Right ventricle myocardium inferior (tissue), 1 donor: Measurements from ENCODE around the gene VPS18. TPM values are rescaled to one million over a fixed set of nuclear protein-coding genes. Genes with fewer than 3 reads are reported as not detected.
A peak's percentile ranks its signal among the peaks of the same experiment; 100 is the strongest.

Experiments used
- ATAC-seq: fragments of 200-7000 bp; cut with Tn5 transposase; one replicate; pipeline ENCODE4 v1.9.1; 2020; ENCODE audit warnings: mild to moderate bottlenecking, moderate library complexity
- DNase-seq: peaks from one replicate; pipeline ENCODE4 v3.0.0; 2021; ENCODE audit errors: missing footprints
- intact Hi-C: fragments of 100-400 bp; cut with DNase I; formaldehyde crosslinking; loops from one replicate; pipeline ENCODE4 v1.11.0; 2022
- total RNA-seq: library from RNA; stranded (reverse); fragmentation: NEBNext Ultra II Directional; extraction: Animal tissue kit (Norgen Biotek cat#: 25700); gene quantifications from one replicate; pipeline ENCODE4 v1.2.1, GENCODE V29; 2021
- donor health status: DM: no; HTN: yes; CAD: no; lungs with severe emphysema.

Gene VPS18
- total RNA-seq, 1 donor from 2014 or later = 20.6 TPM

DNA sequence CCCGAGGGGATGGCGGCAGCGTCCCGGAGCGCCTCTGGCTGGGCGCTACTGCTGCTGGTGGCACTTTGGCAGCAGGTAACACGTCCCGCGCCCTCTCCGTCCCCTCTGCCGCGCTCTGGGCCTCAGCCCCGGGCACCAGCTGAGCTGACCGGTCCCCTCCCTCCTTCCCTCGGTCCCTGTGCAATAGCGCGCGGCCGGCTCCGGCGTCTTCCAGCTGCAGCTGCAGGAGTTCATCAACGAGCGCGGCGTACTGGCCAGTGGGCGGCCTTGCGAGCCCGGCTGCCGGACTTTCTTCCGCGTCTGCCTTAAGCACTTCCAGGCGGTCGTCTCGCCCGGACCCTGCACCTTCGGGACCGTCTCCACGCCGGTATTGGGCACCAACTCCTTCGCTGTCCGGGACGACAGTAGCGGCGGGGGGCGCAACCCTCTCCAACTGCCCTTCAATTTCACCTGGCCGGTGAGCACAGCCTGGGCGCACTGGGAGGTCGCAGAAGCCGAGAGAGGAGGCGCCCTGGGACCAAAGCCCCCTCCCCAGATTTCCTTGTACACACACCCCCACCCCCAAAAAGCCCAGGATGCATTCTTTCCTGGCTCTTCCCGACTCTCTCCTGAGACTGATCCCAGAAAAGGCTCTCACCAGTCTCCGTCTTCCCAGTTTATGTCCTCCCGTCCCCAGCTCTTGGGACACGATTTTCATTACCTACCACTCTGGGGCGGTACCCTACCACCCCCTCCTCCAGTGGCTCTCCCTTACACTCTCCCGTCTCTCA, 35.6 kb downstream of the VPS18 start:
- intact Hi-C loops = loop anchor here (1.0 kb wide), 1 partner anchor 24 kb away; no protein-coding TSS in a partner anchor
- DNase-seq = no peak

DNA sequence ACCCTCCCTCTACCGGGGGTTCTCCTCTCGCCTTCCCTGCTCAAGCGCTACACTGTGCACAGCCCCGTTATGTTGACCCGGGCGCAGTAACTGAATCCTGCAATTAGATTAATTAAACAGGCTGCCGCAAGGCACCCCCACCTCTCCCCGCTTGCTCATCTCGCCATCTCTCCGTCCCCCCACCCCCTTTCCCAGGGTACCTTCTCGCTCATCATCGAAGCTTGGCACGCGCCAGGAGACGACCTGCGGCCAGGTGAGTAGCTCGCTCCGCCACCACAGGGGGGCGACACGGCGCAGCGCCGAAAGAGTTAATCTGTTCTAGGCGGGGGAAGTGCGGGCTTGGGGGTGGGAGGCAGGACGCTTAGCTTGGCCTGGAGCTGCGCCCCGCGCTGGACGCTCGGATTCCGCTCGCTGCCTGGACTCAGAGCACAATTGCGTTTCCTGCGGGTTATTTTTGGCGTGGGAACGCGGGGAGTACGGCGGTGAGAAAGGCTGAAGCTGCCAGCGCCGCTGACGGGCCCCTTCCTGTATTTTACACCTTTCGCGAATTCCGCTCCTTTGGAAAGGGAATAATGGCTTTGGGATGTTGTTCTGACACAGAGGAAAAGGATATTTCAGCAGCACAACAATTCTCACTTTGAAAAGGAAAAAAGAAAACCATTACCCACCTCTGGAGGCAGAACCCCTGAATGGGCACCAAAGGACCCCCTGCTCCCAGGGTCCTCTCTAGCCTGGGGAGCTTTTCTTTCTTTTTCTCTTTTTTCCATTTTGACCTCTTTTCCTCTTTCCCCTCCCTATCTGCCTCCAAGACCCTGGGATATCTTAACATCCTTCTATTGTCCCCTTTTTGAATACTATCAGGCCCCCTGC, 36.4 kb downstream of the VPS18 start:
- peak; percentile 38 for ATAC-seq

More for the DNA sequence above, 35.6 kb downstream of the VPS18 start:
- ATAC-seq = peak; percentile 54

DNA sequence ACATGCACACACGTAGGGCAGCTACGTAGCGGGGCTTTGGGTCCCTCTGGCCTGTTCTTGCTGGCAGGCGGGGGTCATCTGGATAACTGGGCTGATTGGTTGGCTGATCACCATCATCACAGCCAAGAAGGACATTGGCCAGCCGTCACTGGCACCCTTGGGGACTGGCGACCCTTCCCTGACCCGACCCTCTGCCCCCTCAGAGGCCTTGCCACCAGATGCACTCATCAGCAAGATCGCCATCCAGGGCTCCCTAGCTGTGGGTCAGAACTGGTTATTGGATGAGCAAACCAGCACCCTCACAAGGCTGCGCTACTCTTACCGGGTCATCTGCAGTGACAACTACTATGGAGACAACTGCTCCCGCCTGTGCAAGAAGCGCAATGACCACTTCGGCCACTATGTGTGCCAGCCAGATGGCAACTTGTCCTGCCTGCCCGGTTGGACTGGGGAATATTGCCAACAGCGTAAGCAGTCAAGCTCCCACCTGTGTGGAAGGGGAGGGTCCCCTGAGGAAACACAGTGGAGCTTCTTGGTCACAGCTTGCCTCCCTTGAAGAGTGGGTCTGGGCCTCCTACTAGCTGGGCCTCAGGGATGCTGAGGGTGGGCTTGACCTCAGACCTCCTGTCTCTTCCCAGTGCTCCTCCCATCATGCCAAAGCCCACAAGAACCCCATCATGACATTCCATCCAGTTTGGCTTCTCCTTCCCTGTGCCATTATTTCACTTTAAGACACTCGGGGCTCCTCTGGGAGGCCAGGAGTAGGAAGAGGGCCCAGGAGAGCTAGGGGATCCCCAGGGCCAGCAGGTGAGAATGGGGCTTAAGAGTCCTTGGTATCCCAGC, 37.3 kb downstream of the VPS18 start:
- ATAC-seq (no peak), DNase-seq (no peak)
- intact Hi-C loops = loop anchor here (1.0 kb wide), 1 partner anchor 10 kb away; no protein-coding TSS in a partner anchor

More for the DNA sequence above, 36.4 kb downstream of the VPS18 start:
- no peak for DNase-seq
- intact Hi-C loops = loop anchor here (1.0 kb wide), 2 partner anchors 11 to 24 kb away; no protein-coding TSS in a partner anchor

DNA sequence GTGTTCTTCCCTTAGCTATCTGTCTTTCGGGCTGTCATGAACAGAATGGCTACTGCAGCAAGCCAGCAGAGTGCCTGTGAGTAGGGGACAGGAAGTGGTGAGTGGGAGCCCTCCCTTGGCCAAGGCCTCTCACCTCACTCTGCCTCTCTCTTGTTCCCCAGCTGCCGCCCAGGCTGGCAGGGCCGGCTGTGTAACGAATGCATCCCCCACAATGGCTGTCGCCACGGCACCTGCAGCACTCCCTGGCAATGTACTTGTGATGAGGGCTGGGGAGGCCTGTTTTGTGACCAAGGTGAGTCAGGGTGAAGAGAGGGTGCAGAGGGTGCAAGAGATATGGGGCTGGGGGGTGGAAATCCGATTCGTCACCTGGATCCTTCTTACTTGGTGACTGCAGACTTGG, 37.9 kb downstream of the VPS18 start:
- intact Hi-C loops = no loop called here
- ATAC-seq = no peak
- DNase-seq = no peak

DNA sequence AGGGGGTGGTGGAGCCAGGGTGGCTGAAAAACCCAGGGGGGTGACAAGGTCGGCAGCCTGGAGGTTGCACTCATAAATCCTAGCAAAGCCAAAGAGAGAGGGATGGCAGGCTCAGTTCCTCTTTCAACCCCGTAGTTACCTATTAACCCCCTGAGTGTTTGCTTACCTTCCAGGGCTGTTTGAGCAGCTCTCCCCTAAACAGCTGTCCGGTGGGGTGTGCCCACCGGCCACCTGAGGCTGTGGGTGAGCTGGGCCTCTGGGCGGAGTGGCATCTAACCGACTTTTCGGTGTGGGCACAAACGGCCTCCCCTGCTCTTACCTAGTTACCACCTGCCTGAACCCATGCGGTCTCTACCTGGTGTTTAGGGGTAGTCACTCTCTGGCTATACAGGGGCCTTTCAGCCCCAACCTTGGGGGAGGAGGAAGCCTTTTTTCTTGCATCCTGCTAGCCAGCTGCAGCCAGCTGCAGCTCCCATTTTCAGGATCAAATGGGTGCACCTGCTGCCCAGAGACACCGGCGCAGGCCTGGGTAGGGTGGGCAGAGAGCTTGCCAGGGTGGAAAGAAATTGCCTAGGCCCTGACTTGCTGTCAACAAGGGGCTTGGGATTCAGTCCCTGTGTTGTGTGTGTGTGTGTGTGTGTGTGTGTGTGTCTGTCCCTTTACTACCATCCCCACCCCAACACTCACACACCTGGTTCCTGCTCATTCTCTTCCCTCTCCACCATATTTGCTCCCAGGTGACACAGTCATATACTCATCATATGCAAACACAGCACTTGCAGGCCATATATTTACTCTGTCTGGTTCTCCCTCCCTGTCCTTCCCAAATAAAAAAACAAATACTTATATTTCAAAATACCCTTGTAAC, 38.6 kb downstream of the VPS18 start:
- ATAC-seq = no peak
- DNase-seq = no peak
- intact Hi-C loops = no loop called here

DNA sequence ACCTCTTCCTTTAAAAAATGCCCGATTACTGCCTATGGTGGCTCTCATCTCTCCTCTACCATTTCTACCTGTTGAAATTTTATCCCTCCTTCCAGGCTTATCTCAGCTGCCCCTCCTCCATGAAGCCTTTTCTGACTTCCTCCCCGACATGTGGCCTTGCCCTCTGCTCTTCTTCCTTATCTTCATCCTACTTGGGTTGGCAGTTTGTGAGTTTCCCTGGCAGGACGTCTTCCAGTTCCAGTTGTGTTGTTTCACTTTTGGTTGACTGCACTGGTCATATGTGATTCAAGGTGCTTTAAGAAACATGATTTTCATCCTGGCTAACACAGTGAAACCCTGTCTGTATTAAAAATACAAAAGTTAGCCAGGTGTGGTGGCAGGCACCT, 39.3 kb downstream of the VPS18 start:
- intact Hi-C loops = no loop called here
- ATAC-seq (no peak), DNase-seq (no peak)

DNA sequence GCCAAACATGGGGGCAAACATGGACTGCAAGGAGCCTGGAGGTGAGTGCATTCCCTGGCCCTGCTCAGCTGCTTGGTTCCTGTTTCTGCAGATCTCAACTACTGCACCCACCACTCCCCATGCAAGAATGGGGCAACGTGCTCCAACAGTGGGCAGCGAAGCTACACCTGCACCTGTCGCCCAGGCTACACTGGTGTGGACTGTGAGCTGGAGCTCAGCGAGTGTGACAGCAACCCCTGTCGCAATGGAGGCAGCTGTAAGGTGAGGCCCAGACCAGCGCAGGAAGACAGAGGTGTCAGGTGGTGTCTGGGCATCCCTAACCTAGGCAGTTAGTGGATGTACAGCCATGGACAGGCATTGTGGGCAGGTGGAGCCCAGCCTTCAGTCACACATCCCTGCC, 40.2 kb downstream of the VPS18 start:
- intact Hi-C loops = no loop called here
- ATAC-seq (no peak), DNase-seq (no peak)

DNA sequence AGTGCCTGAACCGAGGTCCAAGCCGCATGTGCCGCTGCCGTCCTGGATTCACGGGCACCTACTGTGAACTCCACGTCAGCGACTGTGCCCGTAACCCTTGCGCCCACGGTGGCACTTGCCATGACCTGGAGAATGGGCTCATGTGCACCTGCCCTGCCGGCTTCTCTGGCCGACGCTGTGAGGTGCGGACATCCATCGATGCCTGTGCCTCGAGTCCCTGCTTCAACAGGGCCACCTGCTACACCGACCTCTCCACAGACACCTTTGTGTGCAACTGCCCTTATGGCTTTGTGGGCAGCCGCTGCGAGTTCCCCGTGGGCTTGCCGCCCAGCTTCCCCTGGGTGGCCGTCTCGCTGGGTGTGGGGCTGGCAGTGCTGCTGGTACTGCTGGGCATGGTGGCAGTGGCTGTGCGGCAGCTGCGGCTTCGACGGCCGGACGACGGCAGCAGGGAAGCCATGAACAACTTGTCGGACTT, 42.0 kb downstream of the VPS18 start:
- no peak for ATAC-seq

DNA sequence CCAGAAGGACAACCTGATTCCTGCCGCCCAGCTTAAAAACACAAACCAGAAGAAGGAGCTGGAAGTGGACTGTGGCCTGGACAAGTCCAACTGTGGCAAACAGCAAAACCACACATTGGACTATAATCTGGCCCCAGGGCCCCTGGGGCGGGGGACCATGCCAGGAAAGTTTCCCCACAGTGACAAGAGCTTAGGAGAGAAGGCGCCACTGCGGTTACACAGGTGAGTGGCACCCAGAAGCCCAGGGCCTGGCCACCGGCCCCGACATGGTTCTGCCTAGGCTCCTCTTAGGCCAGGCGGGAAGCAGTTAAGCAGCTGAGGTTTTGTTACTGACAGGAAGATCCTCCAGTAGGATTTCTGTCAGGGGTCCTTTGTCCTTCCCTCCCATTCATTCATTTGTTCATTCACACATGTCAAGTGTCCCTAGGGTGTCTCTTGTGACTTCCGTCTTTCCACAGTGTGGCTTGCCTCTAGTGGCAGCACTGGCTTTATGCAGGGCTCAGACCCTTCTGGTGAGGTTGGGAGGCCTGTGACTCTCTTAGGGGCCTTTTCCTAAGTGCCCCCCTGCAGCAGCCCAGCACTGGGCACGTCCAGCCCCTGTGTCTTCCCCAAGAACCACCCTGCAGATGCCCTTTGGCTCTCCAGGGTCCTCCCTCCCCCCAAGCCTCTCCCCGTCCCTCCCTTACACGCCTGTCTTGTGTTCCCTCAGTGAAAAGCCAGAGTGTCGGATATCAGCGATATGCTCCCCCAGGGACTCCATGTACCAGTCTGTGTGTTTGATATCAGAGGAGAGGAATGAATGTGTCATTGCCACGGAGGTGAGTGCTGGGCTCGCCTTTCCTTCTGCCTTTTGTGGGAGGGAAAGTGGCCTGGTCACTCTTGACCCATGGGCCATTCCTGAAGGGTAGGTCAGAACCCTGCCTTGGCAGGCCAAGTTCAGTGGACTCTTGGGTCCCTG, 42.7 kb downstream of the VPS18 start:
- DNase-seq (no peak), ATAC-seq (peak; percentile 34)

More for the DNA sequence above, 42.0 kb downstream of the VPS18 start:
- no peak for DNase-seq
- intact Hi-C loops = no loop called here

DNA sequence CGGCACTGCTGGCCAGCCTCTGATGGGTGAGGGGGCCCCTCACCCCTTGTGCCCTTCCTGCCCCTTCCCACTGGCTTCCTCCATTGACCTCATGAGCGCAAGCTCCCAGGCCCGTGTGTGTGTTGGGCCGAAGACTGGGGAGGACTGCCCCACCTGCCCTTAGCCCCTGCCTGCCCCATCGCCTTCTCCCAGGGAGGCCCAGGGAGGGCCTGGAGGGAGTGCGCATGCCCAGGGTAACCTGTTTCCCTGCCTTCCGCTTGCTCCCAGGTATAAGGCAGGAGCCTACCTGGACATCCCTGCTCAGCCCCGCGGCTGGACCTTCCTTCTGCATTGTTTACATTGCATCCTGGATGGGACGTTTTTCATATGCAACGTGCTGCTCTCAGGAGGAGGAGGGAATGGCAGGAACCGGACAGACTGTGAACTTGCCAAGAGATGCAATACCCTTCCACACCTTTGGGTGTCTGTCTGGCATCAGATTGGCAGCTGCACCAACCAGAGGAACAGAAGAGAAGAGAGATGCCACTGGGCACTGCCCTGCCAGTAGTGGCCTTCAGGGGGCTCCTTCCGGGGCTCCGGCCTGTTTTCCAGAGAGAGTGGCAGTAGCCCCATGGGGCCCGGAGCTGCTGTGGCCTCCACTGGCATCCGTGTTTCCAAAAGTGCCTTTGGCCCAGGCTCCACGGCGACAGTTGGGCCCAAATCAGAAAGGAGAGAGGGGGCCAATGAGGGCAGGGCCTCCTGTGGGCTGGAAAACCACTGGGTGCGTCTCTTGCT, 43.7 kb downstream of the VPS18 start:
- DNase-seq (no peak), ATAC-seq (peak; percentile 37)
- intact Hi-C loops = no loop called here

More for the DNA sequence above, 42.7 kb downstream of the VPS18 start:
- intact Hi-C loops = no loop called here

DNA sequence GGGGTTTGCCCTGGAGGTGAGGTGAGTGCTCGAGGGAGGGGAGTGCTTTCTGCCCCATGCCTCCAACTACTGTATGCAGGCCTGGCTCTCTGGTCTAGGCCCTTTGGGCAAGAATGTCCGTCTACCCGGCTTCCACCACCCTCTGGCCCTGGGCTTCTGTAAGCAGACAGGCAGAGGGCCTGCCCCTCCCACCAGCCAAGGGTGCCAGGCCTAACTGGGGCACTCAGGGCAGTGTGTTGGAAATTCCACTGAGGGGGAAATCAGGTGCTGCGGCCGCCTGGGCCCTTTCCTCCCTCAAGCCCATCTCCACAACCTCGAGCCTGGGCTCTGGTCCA, 44.3 kb downstream of the VPS18 start:
- ATAC-seq (no peak), DNase-seq (no peak)
- intact Hi-C loops = no loop called here

DNA sequence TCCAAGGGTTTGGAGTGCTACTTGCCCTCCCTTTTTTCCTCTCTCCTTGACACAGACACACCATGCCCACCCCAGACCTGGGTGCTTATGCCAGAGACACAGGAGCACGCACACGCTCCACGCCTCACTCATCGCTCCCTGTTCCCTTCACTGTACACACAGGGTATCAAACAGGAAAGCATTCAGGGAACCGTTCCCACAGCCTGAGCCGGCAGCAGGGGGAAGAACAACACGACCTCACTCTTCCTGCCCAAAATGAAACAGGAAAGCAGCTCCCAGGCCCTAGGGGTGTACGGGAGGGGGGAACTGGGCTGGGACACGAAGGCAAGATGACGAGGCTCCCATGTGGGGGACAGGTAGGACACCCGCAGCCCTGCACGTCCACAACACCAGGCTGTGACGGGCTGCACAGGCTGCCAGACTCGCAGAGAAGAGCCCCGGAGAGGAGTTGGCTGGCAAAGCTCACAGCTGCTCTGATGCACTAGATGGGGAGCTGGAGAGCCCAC, 46.1 kb downstream of the VPS18 start:
- peak; percentile 72 for DNase-seq
- ATAC-seq = peak; percentile 8

DNA sequence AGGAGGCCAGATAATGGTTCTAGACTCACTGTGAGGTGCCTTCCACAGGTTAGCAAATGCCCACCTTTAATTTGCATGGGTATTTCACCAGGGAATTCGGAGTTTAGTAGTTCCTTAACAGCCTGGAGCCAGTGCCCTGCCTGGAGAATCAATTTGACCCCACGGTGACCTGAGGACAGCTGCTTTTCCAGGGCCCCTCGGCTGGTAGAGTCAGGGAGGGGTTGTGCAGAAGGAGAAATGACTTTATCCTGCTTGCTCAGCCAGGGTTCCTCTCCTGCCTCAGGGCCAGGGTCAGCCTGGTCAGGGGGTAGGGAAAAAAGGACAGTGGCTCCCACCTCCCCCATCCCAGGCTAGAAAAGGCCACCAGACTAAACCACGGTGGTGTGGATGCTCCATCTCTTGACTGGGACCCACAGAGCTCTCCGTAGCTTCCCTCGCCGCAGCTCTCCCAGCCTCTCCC, 46.8 kb downstream of the VPS18 start:
- DNase-seq (no peak), ATAC-seq (no peak)
- intact Hi-C loops = loop anchor here (1.0 kb wide), 1 partner anchor 10 kb away; no protein-coding TSS in a partner anchor

More for the DNA sequence above, 46.1 kb downstream of the VPS18 start:
- intact Hi-C loops = loop anchor here (1.0 kb wide), 1 partner anchor 34 kb away; no protein-coding TSS in a partner anchor

DNA sequence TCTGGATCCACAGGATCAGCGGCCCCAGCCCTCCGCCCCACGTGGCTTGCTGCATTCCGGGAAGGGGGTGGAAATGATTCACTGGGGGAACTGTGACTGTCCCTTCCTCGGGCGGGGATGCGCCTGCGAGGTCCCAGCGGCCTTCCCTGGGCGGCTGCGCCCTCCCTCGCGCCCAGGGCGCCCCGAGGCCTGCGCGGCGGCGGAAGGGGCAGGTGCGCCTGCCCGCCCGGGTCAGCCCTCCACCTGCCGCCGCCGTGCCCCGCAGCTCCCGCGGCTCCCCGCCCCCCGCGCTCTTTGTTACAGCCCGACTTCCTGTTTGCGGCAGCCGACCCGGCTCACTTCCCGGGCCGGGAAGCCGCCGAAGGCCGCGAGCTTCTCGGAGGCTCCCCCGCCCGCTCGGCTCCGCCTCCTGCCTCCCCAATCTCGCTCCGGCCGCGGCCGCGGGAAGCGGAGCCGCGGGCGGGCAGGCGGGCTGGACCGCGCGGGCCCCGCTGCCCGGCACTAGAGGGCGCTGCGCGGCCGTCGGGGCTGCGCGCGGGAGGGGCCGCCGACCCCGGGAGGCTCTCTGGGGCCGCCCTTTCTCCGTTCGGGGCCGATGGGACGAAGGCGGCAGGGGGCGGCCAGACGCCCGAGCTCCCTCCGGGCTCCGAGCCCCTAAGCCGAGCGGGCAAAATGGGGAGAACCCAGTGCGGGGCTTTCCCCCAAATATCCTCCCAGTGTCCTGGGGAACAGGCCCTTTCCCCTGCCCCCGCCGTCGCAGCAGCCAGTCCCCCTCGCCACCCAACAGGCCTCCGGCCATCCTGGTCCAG, 47.5 kb downstream of the VPS18 start:
- DNase-seq (peak; percentile 89), ATAC-seq (peak; percentile 86)
- intact Hi-C loops = loop anchor here (1.0 to 2.0 kb wide), 2 partner anchors 10 to 81 kb away; no protein-coding TSS in a partner anchor
